Measurements from ENCODE around the gene LRRC8C.

- TF ChIP-seq, protein P1, sequence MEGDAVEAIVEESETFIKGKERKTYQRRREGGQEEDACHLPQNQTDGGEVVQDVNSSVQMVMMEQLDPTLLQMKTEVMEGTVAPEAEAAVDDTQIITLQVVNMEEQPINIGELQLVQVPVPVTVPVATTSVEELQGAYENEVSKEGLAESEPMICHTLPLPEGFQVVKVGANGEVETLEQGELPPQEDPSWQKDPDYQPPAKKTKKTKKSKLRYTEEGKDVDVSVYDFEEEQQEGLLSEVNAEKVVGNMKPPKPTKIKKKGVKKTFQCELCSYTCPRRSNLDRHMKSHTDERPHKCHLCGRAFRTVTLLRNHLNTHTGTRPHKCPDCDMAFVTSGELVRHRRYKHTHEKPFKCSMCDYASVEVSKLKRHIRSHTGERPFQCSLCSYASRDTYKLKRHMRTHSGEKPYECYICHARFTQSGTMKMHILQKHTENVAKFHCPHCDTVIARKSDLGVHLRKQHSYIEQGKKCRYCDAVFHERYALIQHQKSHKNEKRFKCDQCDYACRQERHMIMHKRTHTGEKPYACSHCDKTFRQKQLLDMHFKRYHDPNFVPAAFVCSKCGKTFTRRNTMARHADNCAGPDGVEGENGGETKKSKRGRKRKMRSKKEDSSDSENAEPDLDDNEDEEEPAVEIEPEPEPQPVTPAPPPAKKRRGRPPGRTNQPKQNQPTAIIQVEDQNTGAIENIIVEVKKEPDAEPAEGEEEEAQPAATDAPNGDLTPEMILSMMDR (IDR thresholded peaks at IDR 0.05; ENCODE audit: poor library complexity) = no peak
- TF ChIP-seq EZH2 (IDR thresholded peaks at IDR 0.05; ENCODE audit: borderline replicate concordance) = no peak
These were observed 104.2 kb downstream of the LRRC8C start for GRCh38 chr1:89736937-89737733.

Data from hepatocyte (in vitro differentiated cells).